ENCODE measurements around the gene GTF2H4. TPM values are rescaled to one million over a fixed set of nuclear protein-coding genes. Genes with fewer than 3 reads are reported as not detected.
"Not testable (repeated sequence)": the region's sequence is repeated elsewhere in the genome, so short reads cannot be mapped to it uniquely, and the experiment has no call there.

Gene GTF2H4
- total RNA-seq, 1 experiment from 2014 or later, result 16.9 TPM

GRCh38 chr6:30917487-30917886 lies 9.5 kb downstream of the GTF2H4 start:
- no peak for DNase-seq (ENCODE audit: extremely low read depth, low read depth)

GRCh38 chr6:30918670-30919069 lies 10.7 kb downstream of the GTF2H4 start:
- DNase-seq (ENCODE audit: extremely low read depth, low read depth), result no peak

- DNase-seq (ENCODE audit: extremely low read depth, low read depth), result no peak
Observed at GRCh38 chr6:30922447-30922852, 14.4 kb downstream of the GTF2H4 start.

- not testable (repeated sequence) for DNase-seq (ENCODE audit: extremely low read depth, low read depth)
Observed at GRCh38 chr6:30924040-30924627, 16.1 kb downstream of the GTF2H4 start.

- no peak for DNase-seq (ENCODE audit: extremely low read depth, low read depth)
Observed at GRCh38 chr6:30926644-30927043, 18.6 kb downstream of the GTF2H4 start.

- DNase-seq (ENCODE audit: extremely low read depth, low read depth), result not testable (repeated sequence)
Observed at GRCh38 chr6:30927080-30927479, 19.1 kb downstream of the GTF2H4 start.

GRCh38 chr6:30928677-30929076 lies 20.7 kb downstream of the GTF2H4 start:
- no peak for DNase-seq (ENCODE audit: extremely low read depth, low read depth)

- DNase-seq (ENCODE audit: extremely low read depth, low read depth), result no peak
Observed at GRCh38 chr6:30930506-30930905, 22.5 kb downstream of the GTF2H4 start.

GRCh38 chr6:30931272-30931671 lies 23.3 kb downstream of the GTF2H4 start:
- no peak for DNase-seq (ENCODE audit: extremely low read depth, low read depth)

GRCh38 chr6:30931969-30932645 lies 24.1 kb downstream of the GTF2H4 start, which contains the start of gene SFTA2:
Gene SFTA2, minus strand, starts transcription at chr6:30932170. Its CDS starts 74 bp downstream, at chr6:30932096.
- no peak for DNase-seq (ENCODE audit: extremely low read depth, low read depth)

- DNase-seq (ENCODE audit: extremely low read depth, low read depth), result no peak
Observed at GRCh38 chr6:30932665-30933365, 24.8 kb downstream of the GTF2H4 start.

- no peak for DNase-seq (ENCODE audit: extremely low read depth, low read depth)
Observed at GRCh38 chr6:30935018-30935417, 27.0 kb downstream of the GTF2H4 start.

GRCh38 chr6:30937265-30937664 lies 29.3 kb downstream of the GTF2H4 start:
- no peak for DNase-seq (ENCODE audit: extremely low read depth, low read depth)

GRCh38 chr6:30938730-30939129 lies 30.7 kb downstream of the GTF2H4 start:
- DNase-seq (ENCODE audit: extremely low read depth, low read depth), result no peak

GRCh38 chr6:30939473-30939872 lies 31.5 kb downstream of the GTF2H4 start:
- DNase-seq (ENCODE audit: extremely low read depth, low read depth), result no peak

- no peak for DNase-seq (ENCODE audit: extremely low read depth, low read depth)
Observed at GRCh38 chr6:30940361-30940986, 32.5 kb downstream of the GTF2H4 start, which contains the start of gene MUCL3. Gene MUCL3, plus strand, starts transcription at chr6:30940973. Its CDS starts 27 bp downstream, at chr6:30941000.

- peak; percentile 91 for DNase-seq (ENCODE audit: extremely low read depth, low read depth)
Observed at GRCh38 chr6:30942338-30943060, 34.5 kb downstream of the GTF2H4 start.

GRCh38 chr6:30944051-30944450 lies 36.0 kb downstream of the GTF2H4 start:
- DNase-seq (ENCODE audit: extremely low read depth, low read depth), result no peak

- no peak for DNase-seq (ENCODE audit: extremely low read depth, low read depth)
Observed at GRCh38 chr6:30945281-30945680, 37.3 kb downstream of the GTF2H4 start.

GRCh38 chr6:30947231-30947630 lies 39.2 kb downstream of the GTF2H4 start:
- DNase-seq (ENCODE audit: extremely low read depth, low read depth), result no peak

GRCh38 chr6:30948811-30949210 lies 40.8 kb downstream of the GTF2H4 start:
- no peak for DNase-seq (ENCODE audit: extremely low read depth, low read depth)
